Measurements from ENCODE around the gene GRID2.

GRID2 gene

GRCh38 chr4:93320356-93320755, 1016.6 kb downstream of the GRID2 start:
- H3K27ac ChIP-seq = no peak overlapping the region

GRCh38 chr4:93327346-93327745, 1023.6 kb downstream of the GRID2 start:
- TF ChIP-seq ZFX (IDR thresholded peaks at IDR 0.05) = no peak
- TF ChIP-seq CTCF (conservative IDR thresholded peaks at IDR 0.05) = no peak
- H3K27ac ChIP-seq = no peak overlapping the region

More at GRCh38 chr4:93320356-93320755, 1016.6 kb downstream of the GRID2 start:
- TF ChIP-seq ZFX (IDR thresholded peaks at IDR 0.05) (no peak), CTCF (conservative IDR thresholded peaks at IDR 0.05) (no peak)

- TF ChIP-seq ZFX (IDR thresholded peaks at IDR 0.05) (no peak), CTCF (conservative IDR thresholded peaks at IDR 0.05) (no peak)
- no peak overlapping the region for H3K27ac ChIP-seq
These were observed 1030.2 kb downstream of the GRID2 start for GRCh38 chr4:93334003-93334402.

GRCh38 chr4:93337196-93337595, 1033.4 kb downstream of the GRID2 start:
- H3K27ac ChIP-seq = no peak overlapping the region
- TF ChIP-seq ZFX (IDR thresholded peaks at IDR 0.05) = no peak
- TF ChIP-seq CTCF (conservative IDR thresholded peaks at IDR 0.05) = no peak

- H3K27ac ChIP-seq = no peak overlapping the region
- TF ChIP-seq ZFX (IDR thresholded peaks at IDR 0.05) = no peak
- TF ChIP-seq CTCF (conservative IDR thresholded peaks at IDR 0.05) = no peak
These were observed 1039.0 kb downstream of the GRID2 start for GRCh38 chr4:93342738-93343137.

GRCh38 chr4:93346840-93347239, 1043.1 kb downstream of the GRID2 start:
- TF ChIP-seq CTCF (conservative IDR thresholded peaks at IDR 0.05) (no peak), ZFX (IDR thresholded peaks at IDR 0.05) (no peak)
- H3K27ac ChIP-seq = no peak overlapping the region

GRCh38 chr4:93348896-93349295, 1045.1 kb downstream of the GRID2 start:
- no peak for TF ChIP-seq ZFX (IDR thresholded peaks at IDR 0.05)
- no peak for TF ChIP-seq CTCF (conservative IDR thresholded peaks at IDR 0.05)
- no peak overlapping the region for H3K27ac ChIP-seq
